Chondrocyte (in vitro differentiated cells): ENCODE data around the gene CADM1. TPM values are rescaled to one million over a fixed set of nuclear protein-coding genes. Genes with fewer than 3 reads are reported as not detected.

ENCODE experiments used
- DNase-seq: peaks from one replicate; pipeline ENCODE4 v3.0.0; 2021; ENCODE audit warnings: mixed read lengths, low spot score
- H3K27ac Mint-ChIP-seq: one replicate; pipeline ENCODE4 v1.8.0; 2021; ENCODE audit warnings: mild to moderate bottlenecking, moderate library complexity, mixed read lengths; ENCODE audit not compliant: unreplicated experiment
- H3K27me3 Mint-ChIP-seq: 2 replicates; pipeline ENCODE4 v1.8.0; 2021; ENCODE audit warnings: low read depth, mixed read lengths
- H3K36me3 Mint-ChIP-seq: 2 replicates; pipeline ENCODE4 v1.8.0; 2021; ENCODE audit warnings: low read depth, mixed read lengths
- H3K4me1 Mint-ChIP-seq: 2 replicates; pipeline ENCODE4 v1.8.0; 2021; ENCODE audit warnings: low read depth, mild to moderate bottlenecking, mixed read lengths
- H3K4me3 Mint-ChIP-seq: one replicate; pipeline ENCODE4 v1.8.0; 2021; ENCODE audit warnings: mild to moderate bottlenecking, moderate library complexity, mixed read lengths; ENCODE audit not compliant: unreplicated experiment
- H3K9me3 Mint-ChIP-seq: 2 replicates; pipeline ENCODE4 v1.8.0; 2021; ENCODE audit warnings: low read depth, mixed read lengths
- CTCF ChIP-seq: fragments of 200-600 bp; sonication (generic); IDR thresholded peaks from 2 replicates; pipeline ENCODE4 v1.5.0; 2021; ENCODE audit warnings: antibody characterized with exemption, mild to moderate bottlenecking, moderate library complexity
- total RNA-seq: library from RNA; stranded (reverse); gene quantifications from 3 replicates; pipeline ENCODE4 v1.2.1, GENCODE V29; 2021

The CADM1 gene
- total RNA-seq, 1 donor from 2014 or later = 29.0 TPM

GRCh38 chr11:115241899-115242298 lies 262.3 kb downstream of the CADM1 start:
- H3K4me3 Mint-ChIP-seq = no peak overlapping the region
- H3K27me3 Mint-ChIP-seq = no peaks in the 10 kb centered on the region
- no peak for TF ChIP-seq CTCF
- H3K9me3 Mint-ChIP-seq = no peaks in the 10 kb centered on the region
- H3K36me3 Mint-ChIP-seq = no peaks in the 10 kb centered on the region
- peaks cover 27% of the 10 kb centered on the region for H3K4me1 Mint-ChIP-seq
- H3K27ac Mint-ChIP-seq = no peak overlapping the region
- DNase-seq = no peak

GRCh38 chr11:115238791-115239190 lies 265.4 kb downstream of the CADM1 start:
- Mint-ChIP-seq H3K27ac (no peak overlapping the region), H3K4me3 (no peak overlapping the region), H3K27me3 (no peaks in the 10 kb centered on the region), H3K4me1 (peaks cover 16% of the 10 kb centered on the region), H3K36me3 (no peaks in the 10 kb centered on the region), H3K9me3 (no peaks in the 10 kb centered on the region)
- no peak for DNase-seq
- peak; percentile 54 for TF ChIP-seq CTCF

GRCh38 chr11:115238086-115238485 lies 266.1 kb downstream of the CADM1 start:
- no peak for DNase-seq
- peaks cover 16% of the 10 kb centered on the region for H3K4me1 Mint-ChIP-seq
- H3K9me3 Mint-ChIP-seq = no peaks in the 10 kb centered on the region
- no peaks in the 10 kb centered on the region for H3K36me3 Mint-ChIP-seq
- no peak for TF ChIP-seq CTCF
- no peak overlapping the region for H3K4me3 Mint-ChIP-seq
- H3K27me3 Mint-ChIP-seq = no peaks in the 10 kb centered on the region
- no peak overlapping the region for H3K27ac Mint-ChIP-seq

- H3K27ac Mint-ChIP-seq = no peak overlapping the region
- peaks cover 16% of the 10 kb centered on the region for H3K4me1 Mint-ChIP-seq
- no peaks in the 10 kb centered on the region for H3K9me3 Mint-ChIP-seq
- no peaks in the 10 kb centered on the region for H3K27me3 Mint-ChIP-seq
- no peak overlapping the region for H3K4me3 Mint-ChIP-seq
- DNase-seq = no peak
- TF ChIP-seq CTCF = no peak
- H3K36me3 Mint-ChIP-seq = no peaks in the 10 kb centered on the region
Observed at GRCh38 chr11:115237578-115237977, 266.6 kb downstream of the CADM1 start.

GRCh38 chr11:115234794-115235193 lies 269.4 kb downstream of the CADM1 start:
- H3K27ac Mint-ChIP-seq = no peak overlapping the region
- no peaks in the 10 kb centered on the region for H3K9me3 Mint-ChIP-seq
- no peak overlapping the region for H3K4me3 Mint-ChIP-seq
- no peak for TF ChIP-seq CTCF
- peaks cover 19% of the 10 kb centered on the region for H3K4me1 Mint-ChIP-seq
- no peaks in the 10 kb centered on the region for H3K36me3 Mint-ChIP-seq
- no peak for DNase-seq
- no peaks in the 10 kb centered on the region for H3K27me3 Mint-ChIP-seq
